Measurements from ENCODE around the gene PNPLA2. TPM values are rescaled to one million over a fixed set of nuclear protein-coding genes. Genes with fewer than 3 reads are reported as not detected.

PNPLA2 gene
- total RNA-seq, 4 donors from 2014 or later = 204 to 1,337 (median 369) TPM

DNA sequence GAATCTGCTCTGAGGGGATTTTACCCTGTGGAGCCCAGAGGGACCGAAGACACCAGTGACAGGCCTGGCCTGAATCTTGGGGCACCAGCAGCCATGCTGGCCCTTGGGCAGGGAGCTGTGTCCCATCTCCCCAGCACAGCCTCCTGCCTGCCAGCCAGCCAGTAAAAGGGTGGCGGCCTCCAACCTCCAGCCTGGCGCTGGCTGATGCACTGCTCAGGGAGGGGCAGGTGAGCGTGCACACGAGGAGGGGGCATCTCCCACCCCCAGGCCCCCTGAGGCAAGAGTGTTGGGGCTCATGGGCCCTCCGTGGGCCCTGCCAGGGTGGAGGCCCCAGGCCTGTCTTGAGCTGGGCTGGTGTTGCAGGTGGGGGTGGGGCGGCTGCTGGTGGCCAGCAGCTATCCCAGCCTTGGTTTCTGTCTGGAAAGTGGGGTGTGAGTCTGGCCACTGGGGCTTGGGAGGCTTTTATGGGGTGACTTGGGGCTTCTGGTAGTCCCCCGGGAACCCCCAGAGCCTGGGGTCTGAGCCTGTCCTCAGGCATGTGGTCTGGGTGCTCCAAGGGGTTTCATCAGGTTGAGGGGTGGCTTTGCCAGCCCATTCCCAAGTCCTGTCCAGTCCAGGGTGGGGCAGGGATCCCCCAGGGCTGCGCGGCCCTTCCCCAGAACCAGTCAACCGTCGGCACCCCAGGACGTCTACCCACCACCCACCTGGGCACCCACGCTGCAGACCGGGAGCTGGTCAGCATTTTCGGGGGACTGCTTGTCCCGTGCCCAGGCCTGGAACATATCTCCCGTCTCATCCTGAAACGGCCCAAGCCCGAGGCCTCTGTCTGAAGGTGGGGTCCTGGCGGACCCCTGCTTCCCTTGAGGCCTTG, 41.8 kb downstream of the PNPLA2 start:
- TF ChIP-seq, protein P1, sequence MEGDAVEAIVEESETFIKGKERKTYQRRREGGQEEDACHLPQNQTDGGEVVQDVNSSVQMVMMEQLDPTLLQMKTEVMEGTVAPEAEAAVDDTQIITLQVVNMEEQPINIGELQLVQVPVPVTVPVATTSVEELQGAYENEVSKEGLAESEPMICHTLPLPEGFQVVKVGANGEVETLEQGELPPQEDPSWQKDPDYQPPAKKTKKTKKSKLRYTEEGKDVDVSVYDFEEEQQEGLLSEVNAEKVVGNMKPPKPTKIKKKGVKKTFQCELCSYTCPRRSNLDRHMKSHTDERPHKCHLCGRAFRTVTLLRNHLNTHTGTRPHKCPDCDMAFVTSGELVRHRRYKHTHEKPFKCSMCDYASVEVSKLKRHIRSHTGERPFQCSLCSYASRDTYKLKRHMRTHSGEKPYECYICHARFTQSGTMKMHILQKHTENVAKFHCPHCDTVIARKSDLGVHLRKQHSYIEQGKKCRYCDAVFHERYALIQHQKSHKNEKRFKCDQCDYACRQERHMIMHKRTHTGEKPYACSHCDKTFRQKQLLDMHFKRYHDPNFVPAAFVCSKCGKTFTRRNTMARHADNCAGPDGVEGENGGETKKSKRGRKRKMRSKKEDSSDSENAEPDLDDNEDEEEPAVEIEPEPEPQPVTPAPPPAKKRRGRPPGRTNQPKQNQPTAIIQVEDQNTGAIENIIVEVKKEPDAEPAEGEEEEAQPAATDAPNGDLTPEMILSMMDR (IDR thresholded peaks at IDR 0.05; ENCODE audit: low read depth) = no peak

DNA sequence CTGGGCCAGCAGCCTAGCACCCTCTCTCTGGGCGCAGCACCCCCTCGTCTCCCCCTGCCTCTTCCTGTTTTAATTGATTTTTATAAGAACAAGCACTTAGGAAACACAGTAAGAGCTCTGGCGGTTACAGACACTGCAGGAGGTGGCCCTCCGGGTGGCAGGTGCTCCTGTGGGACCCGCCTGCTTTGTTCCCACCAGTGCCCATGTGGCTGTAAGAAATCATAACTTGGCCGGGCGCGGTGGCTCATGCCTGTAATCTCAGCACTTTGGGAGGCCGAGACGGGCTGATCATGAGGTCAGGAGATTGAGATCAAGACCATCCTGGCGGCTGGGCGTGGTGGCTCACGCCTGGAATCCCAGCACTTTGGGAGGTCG, 42.4 kb downstream of the PNPLA2 start:
- TF ChIP-seq, protein P1 (IDR thresholded peaks at IDR 0.05; ENCODE audit: low read depth) = no peak

DNA sequence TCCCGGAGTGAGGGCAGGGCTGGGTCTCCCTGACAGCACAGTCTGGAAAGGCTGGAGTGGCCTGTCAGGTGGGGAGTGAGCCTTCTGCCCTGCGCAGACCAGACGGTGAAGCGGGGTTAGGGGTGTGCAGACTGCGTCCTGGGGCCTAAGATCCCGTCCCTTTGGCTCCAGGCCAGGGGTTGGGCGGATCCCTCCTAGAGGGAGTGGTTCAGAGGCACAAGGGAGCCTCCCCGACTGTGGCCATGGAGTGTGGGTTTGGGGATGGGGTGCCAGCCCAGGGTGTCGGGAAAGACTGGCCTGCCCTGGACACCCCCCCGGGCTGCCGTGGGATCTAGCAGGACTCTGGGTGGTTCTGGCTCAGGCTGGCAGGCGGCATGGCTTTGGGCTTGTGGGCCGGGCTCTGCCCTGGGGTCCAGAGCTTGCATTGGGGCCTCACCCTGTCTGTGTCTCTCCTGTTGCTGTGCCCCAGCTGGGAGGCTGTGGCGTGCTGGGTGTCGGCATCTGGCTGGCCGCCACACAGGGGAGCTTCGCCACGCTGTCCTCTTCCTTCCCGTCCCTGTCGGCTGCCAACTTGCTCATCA, 43.5 kb downstream of the PNPLA2 start:
- TF ChIP-seq, protein P1 (IDR thresholded peaks at IDR 0.05; ENCODE audit: low read depth) = no peak

DNA sequence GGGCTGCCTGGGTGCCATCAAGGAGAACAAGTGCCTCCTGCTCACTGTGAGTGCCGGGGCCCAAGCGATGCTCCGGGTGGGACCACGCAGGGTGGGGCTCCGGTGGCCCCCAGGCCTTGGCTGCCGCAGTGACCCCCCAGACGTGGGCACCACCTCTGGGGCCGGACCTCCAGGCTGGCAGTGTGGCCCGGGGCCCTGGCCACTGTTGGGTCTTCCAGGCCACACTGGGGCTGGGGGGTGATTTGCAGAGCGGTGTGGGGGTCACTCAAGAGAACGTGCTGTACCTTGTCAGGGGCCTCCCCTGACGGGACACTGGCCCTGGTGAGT, 43.9 kb downstream of the PNPLA2 start:
- TF ChIP-seq, protein P1 (IDR thresholded peaks at IDR 0.05; ENCODE audit: low read depth) = no peak

DNA sequence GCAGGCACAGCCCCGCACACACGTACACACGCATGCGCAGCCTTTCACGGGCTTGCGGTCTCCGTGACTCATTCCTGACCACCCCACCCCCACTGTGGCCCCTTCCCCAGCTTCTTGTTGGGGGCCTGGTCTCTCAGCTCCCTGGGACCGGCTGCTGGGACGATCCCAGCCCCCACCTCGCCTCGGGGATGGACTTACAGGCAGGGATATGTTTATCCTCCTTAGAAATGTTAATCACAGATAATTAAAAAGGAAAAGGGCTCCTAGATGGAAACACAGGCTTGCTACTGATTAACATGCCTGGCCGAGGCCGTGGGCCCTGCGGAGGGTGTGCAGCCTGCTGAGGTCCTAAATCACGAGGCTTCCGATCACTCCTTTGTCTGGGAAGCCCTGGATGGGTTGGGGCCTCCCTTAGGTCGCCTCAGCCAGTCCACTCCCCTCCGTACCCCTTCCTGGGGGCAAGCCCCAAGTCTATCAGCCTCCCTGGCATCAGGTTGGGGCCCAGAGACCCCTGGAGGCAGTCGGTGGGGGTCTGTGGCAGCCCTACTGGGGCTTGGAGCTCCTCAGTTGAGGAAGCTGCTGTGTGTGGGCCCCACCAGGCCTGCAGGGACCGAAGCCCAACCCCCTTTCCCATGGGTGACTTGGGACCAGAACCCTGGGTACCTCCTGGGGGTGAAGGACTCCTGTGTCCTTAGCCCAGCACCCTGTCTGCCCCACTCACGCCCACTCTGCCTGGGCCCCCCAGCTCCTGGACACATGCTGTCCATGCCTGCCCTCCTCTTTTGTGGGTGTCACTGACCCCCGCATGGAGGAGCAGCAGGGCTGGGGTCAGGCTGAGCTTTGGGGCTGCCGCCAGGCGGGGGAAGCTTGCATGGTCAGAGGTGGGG, 44.6 kb downstream of the PNPLA2 start:
- TF ChIP-seq, protein P1 (IDR thresholded peaks at IDR 0.05; ENCODE audit: low read depth) = no peak

DNA sequence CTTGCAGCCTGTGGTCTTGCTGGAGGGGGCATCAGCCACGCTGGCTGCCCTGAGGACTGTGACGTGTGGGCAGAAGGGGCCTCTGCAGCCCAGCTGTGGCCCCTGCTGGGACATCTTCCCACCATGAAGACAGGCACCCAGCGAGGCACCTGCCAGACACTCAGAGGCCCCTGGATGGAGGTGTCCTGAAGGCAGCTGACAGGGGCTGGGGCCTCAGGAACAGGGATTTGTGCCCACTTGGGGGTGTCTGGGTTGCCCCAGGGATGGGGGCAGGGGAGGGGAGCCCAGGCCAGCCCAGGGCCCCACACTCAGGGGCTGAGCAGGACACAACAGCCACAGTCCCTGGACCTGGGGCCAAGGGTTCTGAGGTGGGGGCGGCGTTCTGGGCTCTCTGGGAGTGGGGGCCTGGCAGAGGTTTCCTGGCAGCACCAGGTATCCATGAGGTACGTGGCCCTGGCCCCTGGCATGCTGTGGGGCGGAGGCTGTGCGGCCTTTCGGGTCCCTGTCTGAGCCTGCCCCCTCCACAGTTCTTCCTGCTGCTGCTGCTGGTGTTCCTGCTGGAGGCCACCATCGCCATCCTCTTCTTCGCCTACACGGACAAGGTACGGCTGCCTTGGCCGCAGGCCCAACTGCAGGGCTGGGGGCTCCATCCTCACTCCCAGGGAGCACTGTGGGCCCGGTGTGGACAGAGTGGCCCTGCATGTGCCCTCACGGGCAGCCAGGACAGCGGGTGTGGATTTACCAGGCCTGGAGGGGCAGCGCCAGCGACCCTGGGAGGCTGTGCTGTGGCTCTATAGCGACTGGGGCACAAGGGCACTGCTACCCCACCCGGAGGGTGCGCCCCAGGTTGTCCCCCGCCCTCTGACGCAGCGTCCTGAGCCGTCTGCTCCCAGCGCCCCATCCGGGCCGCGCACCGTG, 45.5 kb downstream of the PNPLA2 start:
- TF ChIP-seq, protein P1 (IDR thresholded peaks at IDR 0.05; ENCODE audit: low read depth) = no peak

All from subcutaneous adipose tissue (tissue), 4 donors.